GM18867 (cell line): Measurements from ENCODE around the gene EFHD2.
"Not testable (repeated sequence)": the region's sequence is repeated elsewhere in the genome, so short reads cannot be mapped to it uniquely, and the experiment has no call there.

Source experiments
- ATAC-seq: cut with Tn5 transposase; IDR thresholded peaks from one replicate; pipeline ENCODE4 v1.9.1; 2021; ENCODE audit warnings: mild to moderate bottlenecking, moderate library complexity; ENCODE audit not compliant: unreplicated experiment

EFHD2 gene

GRCh38 chr1:15471723-15472122 lies 62.0 kb downstream of the EFHD2 start:
- not testable (repeated sequence) for ATAC-seq

- no peak for ATAC-seq
Measured at GRCh38 chr1:15472587-15472986, 62.9 kb downstream of the EFHD2 start.

- no peak for ATAC-seq
Measured at GRCh38 chr1:15475752-15476314, 66.1 kb downstream of the EFHD2 start, which contains the start of gene CELA2B. CELA2B (plus strand) TSS chr1:15476104; CDS start chr1:15476126, 22 bp downstream.

- ATAC-seq, result no peak
Measured at GRCh38 chr1:15476927-15477326, 67.2 kb downstream of the EFHD2 start.

GRCh38 chr1:15477646-15478212 lies 68.0 kb downstream of the EFHD2 start:
- no peak for ATAC-seq
